IMR-90 (cell line): Measurements from ENCODE around the gene CSNK2A2. TPM values are rescaled to one million over a fixed set of nuclear protein-coding genes. Genes with fewer than 3 reads are reported as not detected.

ENCODE experiments used
- ATAC-seq: fragments of 200-7000 bp; cut with Tn5 transposase; 2 replicates; pipeline ENCODE4 v1.9.1; 2020; ENCODE audit warnings: low read depth, mild to moderate bottlenecking, moderate library complexity
- BruUV-seq: library from RNA; stranded (reverse); fragments of 400-500 nt; replicated peaks from 2 replicates; lab custom pipeline; 2021; lab: Mats Ljungman, UMichigan
- CTCF ChIA-PET: fragments of 300-600 bp; formaldehyde crosslinking; extraction: SDS; loops from one replicate; lab custom pipeline; 2021; ENCODE audit warnings: antibody characterized with exemption; lab: Yijun Ruan, JAX
- POLR2A ChIA-PET: fragments of 300-600 bp; sonication (Branson Sonifier 250); formaldehyde crosslinking; loops from one replicate; lab custom pipeline; 2022; ENCODE audit warnings: antibody characterized with exemption; ENCODE audit not compliant: unreplicated experiment; lab: Charles Lee
- DNase-seq: peaks from one replicate; pipeline ENCODE4 v3.0.0; 2013
- H2AFZ ChIP-seq: replicated peaks from 2 replicates; pipeline ENCODE3; 2013; ENCODE audit warnings: low read length, mild to moderate bottlenecking; ENCODE audit not compliant: poor library complexity
- H2AK5ac ChIP-seq: 2 replicates; pipeline ENCODE4 v1.6.1; 2013; ENCODE audit warnings: low read depth, low read length, inconsistent platforms
- H2AK9ac ChIP-seq: replicated peaks from 2 replicates; pipeline ENCODE3; 2013; ENCODE audit warnings: mild to moderate bottlenecking, low read depth, low read length, moderate library complexity; ENCODE audit not compliant: poor library complexity
- H2BK120ac ChIP-seq: 2 replicates; pipeline ENCODE4 v1.6.1; 2013; ENCODE audit warnings: low read depth, low read length, inconsistent platforms
- H2BK15ac ChIP-seq: 3 replicates; pipeline ENCODE4 v1.6.1; 2013; ENCODE audit warnings: low read depth, low read length, inconsistent platforms
- H2BK20ac ChIP-seq: 2 replicates; pipeline ENCODE4 v1.6.1; 2013; ENCODE audit warnings: low read depth, mild to moderate bottlenecking, inconsistent platforms, low read length, moderate library complexity
- H2BK5ac ChIP-seq: 2 replicates; pipeline ENCODE4 v1.6.1; 2013; ENCODE audit warnings: mild to moderate bottlenecking, low read depth, low read length, inconsistent platforms; ENCODE audit not compliant: poor library complexity, severe bottlenecking
- H3K14ac ChIP-seq: replicated peaks from 2 replicates; pipeline ENCODE4 v1.6.1; 2013; ENCODE audit warnings: low read depth, low read length, inconsistent platforms
- H3K18ac ChIP-seq: 2 replicates; pipeline ENCODE4 v1.6.1; 2013; ENCODE audit warnings: low read depth, low read length, control low read depth
- H3K23ac ChIP-seq: 2 replicates; pipeline ENCODE4 v1.6.1; 2013; ENCODE audit warnings: low read depth, low read length, inconsistent platforms
- H3K27ac ChIP-seq: 2 replicates; pipeline ENCODE4 v1.5.1; 2013; ENCODE audit warnings: mild to moderate bottlenecking, control low read depth, low read length; ENCODE audit not compliant: insufficient read depth
- H3K27me3 ChIP-seq: 2 replicates; pipeline ENCODE4 v1.6.1; 2013; ENCODE audit warnings: low read length; ENCODE audit not compliant: control insufficient read depth, insufficient read depth
- H3K36me3 ChIP-seq: 2 replicates; pipeline ENCODE4 v1.6.1; 2013; ENCODE audit warnings: low read length, mixed read lengths; ENCODE audit not compliant: control insufficient read depth, insufficient read depth
- H3K4ac ChIP-seq: 2 replicates; pipeline ENCODE4 v1.6.1; 2013; ENCODE audit warnings: low read depth, low read length, inconsistent platforms
- H3K4me1 ChIP-seq: 2 replicates; pipeline ENCODE4 v1.6.1; 2013; ENCODE audit warnings: low read length, mixed read lengths; ENCODE audit not compliant: control insufficient read depth, insufficient read depth
- H3K4me2 ChIP-seq: 2 replicates; pipeline ENCODE4 v1.6.1; 2013; ENCODE audit warnings: low read depth, mild to moderate bottlenecking, control low read depth, low read length, moderate library complexity
- H3K4me3 ChIP-seq: 2 replicates; pipeline ENCODE4 v1.5.1; 2013; ENCODE audit warnings: low read depth, mild to moderate bottlenecking, control low read depth, low read length, moderate library complexity; ENCODE audit not compliant: insufficient read depth
- H3K56ac ChIP-seq: 2 replicates; pipeline ENCODE4 v1.6.1; 2013; ENCODE audit warnings: low read length, inconsistent platforms; ENCODE audit not compliant: insufficient read depth; ENCODE audit errors: extremely low read depth
- H3K79me1 ChIP-seq, 2 experiments: 2 replicates each; pipeline ENCODE4 v1.6.1; 2013; ENCODE audit warnings: low read length in 2 of 2, inconsistent platforms in 1 of 2, low read depth in 1 of 2
- H3K9ac ChIP-seq: 2 replicates; pipeline ENCODE4 v1.6.1; 2013; ENCODE audit warnings: low read depth, low read length, control low read depth
- H3K9me1 ChIP-seq: 2 replicates; pipeline ENCODE4 v1.6.1; 2013; ENCODE audit warnings: low read length, inconsistent platforms; ENCODE audit not compliant: insufficient read depth
- H3K9me3 ChIP-seq: 2 replicates; pipeline ENCODE4 v1.6.1; 2013; ENCODE audit warnings: low read length; ENCODE audit not compliant: control insufficient read depth, insufficient read depth
- H4K20me1 ChIP-seq: 2 replicates; pipeline ENCODE4 v1.6.1; 2013; ENCODE audit warnings: low read length, inconsistent platforms; ENCODE audit not compliant: insufficient read depth
- H4K5ac ChIP-seq: 2 replicates; pipeline ENCODE4 v1.6.1; 2013; ENCODE audit warnings: mild to moderate bottlenecking, low read depth, low read length, control low read depth
- H4K8ac ChIP-seq, 2 experiments: 2 replicates each; pipeline ENCODE4 v1.6.1; 2013; ENCODE audit warnings: low read depth in 2 of 2, low read length in 2 of 2, control low read depth in 1 of 2, inconsistent platforms in 1 of 2
- H4K91ac ChIP-seq: 2 replicates; pipeline ENCODE4 v1.6.1; 2013; ENCODE audit warnings: low read depth, low read length, inconsistent platforms; ENCODE audit not compliant: insufficient read depth
- BHLHE40 ChIP-seq: fragments of 150-350 bp; IDR thresholded peaks from 2 replicates; pipeline ENCODE4 v1.6.1; 2016; ENCODE audit warnings: mild to moderate bottlenecking, low read depth, low read length
- CEBPB ChIP-seq: IDR thresholded peaks from 2 replicates; pipeline ENCODE4 v1.6.1; 2012; ENCODE audit warnings: low read depth, low read length, improper control_type of control experiment
- CHD1 ChIP-seq: IDR thresholded peaks from 2 replicates; pipeline ENCODE4 v1.6.1; 2012; ENCODE audit warnings: low read depth, low read length, improper control_type of control experiment
- FOS ChIP-seq: fragments of 150-350 bp; IDR thresholded peaks from 2 replicates; pipeline ENCODE4 v1.6.1; 2016; ENCODE audit warnings: low read depth, low read length
- MAFK ChIP-seq: IDR thresholded peaks from 2 replicates; pipeline ENCODE4 v1.6.1; 2012; ENCODE audit warnings: low read depth, low read length, improper control_type of control experiment
- MAZ ChIP-seq: IDR thresholded peaks from 2 replicates; pipeline ENCODE4 v1.6.1; 2012; ENCODE audit warnings: low read depth, mild to moderate bottlenecking, low read length, improper control_type of control experiment, moderate library complexity, borderline replicate concordance
- MXI1 ChIP-seq: IDR thresholded peaks from 2 replicates; pipeline ENCODE4 v1.6.1; 2012; ENCODE audit warnings: low read depth, mild to moderate bottlenecking, low read length, moderate library complexity, borderline replicate concordance
- NFE2L2 ChIP-seq: fragments of 150-350 bp; IDR thresholded peaks from 2 replicates; pipeline ENCODE4 v1.6.1; 2016; ENCODE audit warnings: low read depth, mild to moderate bottlenecking, low read length
- POLR2A ChIP-seq: IDR thresholded peaks from 2 replicates; pipeline ENCODE4 v1.6.1; 2012; ENCODE audit warnings: mild to moderate bottlenecking, low read depth, low read length
- RAD21 ChIP-seq: IDR thresholded peaks from 2 replicates; pipeline ENCODE4 v1.6.1; 2012; ENCODE audit warnings: low read length, improper control_type of control experiment
- RFX5 ChIP-seq: IDR thresholded peaks from 2 replicates; pipeline ENCODE4 v1.8.0; 2012; ENCODE audit warnings: low read depth, mild to moderate bottlenecking, low read length, moderate library complexity
- SMC3 ChIP-seq: fragments of 150-350 bp; IDR thresholded peaks from 2 replicates; pipeline ENCODE4 v1.6.1; 2016; ENCODE audit warnings: low read depth, mild to moderate bottlenecking, antibody characterized with exemption, low read length, moderate library complexity
- WGBS, 2 experiments: methylation state at CpG; one replicate each; pipeline versions ENCODE4 v1.1.5 to v1.1.7; 2013; ENCODE audit warnings: missing lambda C conversion rate in 2 of 2; ENCODE audit not compliant: insufficient read length in 1 of 2; ENCODE audit errors: extremely low coverage in 2 of 2; 5-methylcytosine and 5-hydroxymethylcytosine counted together
- dilution Hi-C: fragments of 300-500 bp; cut with HindIII; formaldehyde crosslinking; loops from one replicate; pipeline ENCODE4 v1.14.3; 2018; ENCODE audit warnings: low sequenced_read_pairs; ENCODE audit not compliant: unreplicated experiment
- in situ Hi-C: fragments of 300-500 bp; cut with MboI; formaldehyde crosslinking; loops from 3 replicates; pipeline ENCODE4 v1.14.3; 2019; ENCODE audit warnings: low sequenced_read_pairs, inconsistent platforms, mixed read lengths
- intact Hi-C: fragments of 100-400 bp; cut with micrococcal nuclease; formaldehyde crosslinking; loops from 2 replicates; pipeline ENCODE4 v1.10.0; 2022
- polyA plus RNA-seq, 3 experiments: library from polyadenylated mRNA; depleted of rRNA; stranded (reverse); fragments of >200 nt; gene quantifications; 2 replicates each; pipeline ENCODE4 v1.2.3, GENCODE V29; 2012; ENCODE audit warnings: low replicate concordance in 1 of 3
- total RNA-seq: library from RNA; depleted of rRNA; stranded (reverse); fragments of >200 nt; gene quantifications from 2 replicates; pipeline ENCODE4 v1.2.3, GENCODE V29; 2012
- TF ChIP-seq, protein P1 (sequence below): fragments of 150-350 bp; IDR thresholded peaks from 2 replicates; pipeline ENCODE4 v1.6.1; 2016; ENCODE audit warnings: low read depth, mild to moderate bottlenecking, low read length, moderate library complexity, borderline replicate concordance
- TF ChIP-seq, protein P2 (sequence below): conservative IDR thresholded peaks from 2 replicates; pipeline ENCODE4 v1.5.1; 2012; ENCODE audit warnings: mild to moderate bottlenecking, low read depth, low read length, improper control_type of control experiment
- TF ChIP-seq, protein P3 (sequence below): fragments of 150-350 bp; IDR thresholded peaks from 2 replicates; pipeline ENCODE4 v1.6.1; 2017; ENCODE audit warnings: mild to moderate bottlenecking, antibody characterized with exemption, low read length, low read depth

The CSNK2A2 gene
- total and polyA plus RNA-seq, 2 of the 4 experiments (the other 2 are of a cell fraction): 15.6 to 27.5 TPM

DNA sequence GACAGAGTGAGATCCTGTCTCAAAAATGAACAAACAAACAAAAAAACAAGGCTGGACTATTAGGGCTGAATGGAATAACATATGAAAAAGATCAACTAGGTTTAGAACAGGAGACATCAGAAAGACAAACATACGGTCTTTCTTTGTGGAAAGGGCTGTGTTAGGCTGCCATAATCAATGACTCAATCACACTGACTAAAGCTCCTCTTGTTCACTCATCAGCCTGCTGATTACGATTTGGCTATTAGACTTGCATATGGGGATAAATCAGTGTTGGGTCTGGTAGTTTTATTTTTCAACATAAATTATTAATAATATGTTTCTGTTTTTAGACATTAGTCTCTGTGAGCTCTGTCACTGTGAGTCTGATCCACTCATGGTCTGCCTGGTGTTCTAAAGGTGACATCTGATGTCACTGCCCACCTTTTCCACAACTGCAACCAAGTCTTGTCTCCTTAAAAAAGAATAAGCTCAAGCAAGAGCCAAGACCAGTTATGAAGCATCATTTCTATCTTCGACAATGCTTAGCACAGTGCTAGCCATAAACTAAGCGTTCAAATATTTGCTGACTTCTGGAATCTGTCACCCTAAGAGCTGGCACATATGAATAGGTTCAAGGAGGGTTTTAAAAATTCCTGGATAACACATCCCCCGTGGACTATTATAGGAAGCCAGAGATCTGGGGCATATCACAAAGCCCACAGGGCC, 79.0 kb downstream of the CSNK2A2 start:
- Histone ChIP-seq H3K4me2 (no peak overlapping the region), H2BK120ac (no peak overlapping the region), H3K79me1 (peaks cover 33 to 59% of the 10 kb centered on the region in 2 experiments), H4K8ac (no peak overlapping the region), H3K4ac (no peak overlapping the region), H3K4me3 (no peak overlapping the region), H3K9ac (no peak overlapping the region), H2BK5ac (no peak overlapping the region), H2BK20ac (no peak overlapping the region), H4K5ac (no peak overlapping the region), H3K36me3 (peaks cover 13% of the 10 kb centered on the region), H3K4me1 (peaks cover 22% of the 10 kb centered on the region), H2AK9ac (no peak overlapping the region), H3K9me3 (no peaks in the 10 kb centered on the region), H2AK5ac (no peak overlapping the region), H4K91ac (no peak overlapping the region), H3K27me3 (no peaks in the 10 kb centered on the region), H2BK15ac (no peak overlapping the region), H3K27ac (no peak overlapping the region), H3K9me1 (peaks cover 31% of the 10 kb centered on the region), H3K23ac (no peak overlapping the region), H3K14ac (no peak overlapping the region), H3K56ac (no peak overlapping the region), H3K18ac (no peak overlapping the region), H4K20me1 (peaks cover 63% of the 10 kb centered on the region), H2AFZ (no peak overlapping the region)
- peak; percentile 35 for DNase-seq
- no peak for ATAC-seq
- dilution Hi-C loops: no loop called here
- no TSS peak for BruUV-seq
- ChIA-PET CTCF (interaction anchor here (0.8 kb wide), 1 partner anchor 8 kb away, joined by 3 read pairs; no protein-coding TSS in a partner anchor), POLR2A (interaction anchor here (0.6 kb wide), 1 partner anchor 76 kb away, joined by 3 read pairs; no protein-coding TSS in a partner anchor)
- intact Hi-C loops: no loop called here
- WGBS, 2 experiments: 0% methylated on average over 1 of the region's 5 CpGs; no CpG with 5 or more reads in 1 of the 2 experiments
- in situ Hi-C loops: loop anchor here (25.0 kb wide), 1 partner anchor 207 kb away; no protein-coding TSS in a partner anchor
- TF ChIP-seq NFE2L2 (no peak), POLR2A (no peak), CHD1 (no peak), CEBPB (no peak), RAD21 (no peak), MAFK (no peak), FOS (no peak), RFX5 (no peak), MAZ (no peak), BHLHE40 (no peak), MXI1 (no peak), SMC3 (no peak)
- TF ChIP-seq, protein P1, sequence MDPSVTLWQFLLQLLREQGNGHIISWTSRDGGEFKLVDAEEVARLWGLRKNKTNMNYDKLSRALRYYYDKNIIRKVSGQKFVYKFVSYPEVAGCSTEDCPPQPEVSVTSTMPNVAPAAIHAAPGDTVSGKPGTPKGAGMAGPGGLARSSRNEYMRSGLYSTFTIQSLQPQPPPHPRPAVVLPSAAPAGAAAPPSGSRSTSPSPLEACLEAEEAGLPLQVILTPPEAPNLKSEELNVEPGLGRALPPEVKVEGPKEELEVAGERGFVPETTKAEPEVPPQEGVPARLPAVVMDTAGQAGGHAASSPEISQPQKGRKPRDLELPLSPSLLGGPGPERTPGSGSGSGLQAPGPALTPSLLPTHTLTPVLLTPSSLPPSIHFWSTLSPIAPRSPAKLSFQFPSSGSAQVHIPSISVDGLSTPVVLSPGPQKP: no peak
- TF ChIP-seq, protein P2, sequence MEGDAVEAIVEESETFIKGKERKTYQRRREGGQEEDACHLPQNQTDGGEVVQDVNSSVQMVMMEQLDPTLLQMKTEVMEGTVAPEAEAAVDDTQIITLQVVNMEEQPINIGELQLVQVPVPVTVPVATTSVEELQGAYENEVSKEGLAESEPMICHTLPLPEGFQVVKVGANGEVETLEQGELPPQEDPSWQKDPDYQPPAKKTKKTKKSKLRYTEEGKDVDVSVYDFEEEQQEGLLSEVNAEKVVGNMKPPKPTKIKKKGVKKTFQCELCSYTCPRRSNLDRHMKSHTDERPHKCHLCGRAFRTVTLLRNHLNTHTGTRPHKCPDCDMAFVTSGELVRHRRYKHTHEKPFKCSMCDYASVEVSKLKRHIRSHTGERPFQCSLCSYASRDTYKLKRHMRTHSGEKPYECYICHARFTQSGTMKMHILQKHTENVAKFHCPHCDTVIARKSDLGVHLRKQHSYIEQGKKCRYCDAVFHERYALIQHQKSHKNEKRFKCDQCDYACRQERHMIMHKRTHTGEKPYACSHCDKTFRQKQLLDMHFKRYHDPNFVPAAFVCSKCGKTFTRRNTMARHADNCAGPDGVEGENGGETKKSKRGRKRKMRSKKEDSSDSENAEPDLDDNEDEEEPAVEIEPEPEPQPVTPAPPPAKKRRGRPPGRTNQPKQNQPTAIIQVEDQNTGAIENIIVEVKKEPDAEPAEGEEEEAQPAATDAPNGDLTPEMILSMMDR: no peak
- TF ChIP-seq, protein P3, sequence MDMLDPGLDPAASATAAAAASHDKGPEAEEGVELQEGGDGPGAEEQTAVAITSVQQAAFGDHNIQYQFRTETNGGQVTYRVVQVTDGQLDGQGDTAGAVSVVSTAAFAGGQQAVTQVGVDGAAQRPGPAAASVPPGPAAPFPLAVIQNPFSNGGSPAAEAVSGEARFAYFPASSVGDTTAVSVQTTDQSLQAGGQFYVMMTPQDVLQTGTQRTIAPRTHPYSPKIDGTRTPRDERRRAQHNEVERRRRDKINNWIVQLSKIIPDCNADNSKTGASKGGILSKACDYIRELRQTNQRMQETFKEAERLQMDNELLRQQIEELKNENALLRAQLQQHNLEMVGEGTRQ: no peak
